Stimulated activated CD4-positive, alpha-beta T cell treated with anti-CD3 and anti-CD28 coated beads, Interleukin-1b, Interleukin-23, amount 100 ng/mL, for 4 hours (primary cell): ENCODE measurements around the gene NLRX1.
"Not testable (repeated sequence)": the region's sequence is repeated elsewhere in the genome, so short reads cannot be mapped to it uniquely, and the experiment has no call there.

Experiments
- DNase-seq, 2 donors: peaks; one replicate each; pipeline ENCODE4 v3.0.0-alpha.2; 2020; ENCODE audit warnings: low read depth in 2 of 2

Gene NLRX1

DNA sequence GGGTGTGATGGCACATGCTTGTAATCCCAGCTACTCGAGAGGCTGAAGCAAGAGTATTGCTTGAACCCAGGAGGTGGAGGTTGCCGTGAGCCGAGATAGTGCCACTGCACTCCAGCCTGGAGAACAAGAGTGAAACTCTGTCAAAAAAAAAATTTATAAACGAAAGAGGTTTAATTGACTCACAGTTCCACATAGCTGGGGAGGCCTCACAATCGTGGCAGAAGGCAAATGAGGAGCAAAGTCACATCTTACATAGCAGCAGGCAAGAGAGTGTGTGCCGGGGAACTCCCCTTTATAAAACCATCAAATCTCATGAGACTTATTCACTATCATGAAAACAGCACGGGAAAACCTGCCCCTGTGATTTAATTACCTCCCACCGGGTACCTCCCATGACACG, 15.9 kb downstream of the NLRX1 start:
- DNase-seq = not testable (repeated sequence)

GRCh38 chr11:119185981-119186634, 17.6 kb downstream of the NLRX1 start:
- no peak for DNase-seq

GRCh38 chr11:119187123-119187892, 18.8 kb downstream of the NLRX1 start:
- no peak for DNase-seq

- no peak for DNase-seq
Measured at GRCh38 chr11:119188067-119188466, 19.5 kb downstream of the NLRX1 start.

DNA sequence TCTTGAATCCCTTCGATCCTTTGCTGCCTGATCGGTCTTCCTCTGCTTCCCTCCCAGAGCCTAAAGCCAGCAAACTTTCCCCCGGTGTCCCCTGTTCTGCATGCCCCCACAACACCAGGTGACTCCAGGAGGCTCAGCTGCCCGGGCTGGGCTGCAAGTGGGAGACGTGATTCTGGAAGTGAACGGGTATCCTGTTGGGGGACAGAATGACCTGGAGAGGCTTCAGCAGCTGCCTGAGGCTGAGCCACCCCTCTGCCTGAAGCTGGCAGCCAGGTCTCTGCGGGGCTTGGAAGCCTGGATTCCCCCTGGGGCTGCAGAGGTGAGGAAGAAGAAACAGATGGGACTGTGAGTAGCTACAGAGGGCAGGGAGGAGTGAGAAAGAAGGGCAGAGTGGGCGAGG, 20.4 kb downstream of the NLRX1 start:
- DNase-seq = no peak

- no peak for DNase-seq
Measured at GRCh38 chr11:119189393-119189792, 20.9 kb downstream of the NLRX1 start.

GRCh38 chr11:119190531-119190930, 22.0 kb downstream of the NLRX1 start:
- DNase-seq = no peak

DNA sequence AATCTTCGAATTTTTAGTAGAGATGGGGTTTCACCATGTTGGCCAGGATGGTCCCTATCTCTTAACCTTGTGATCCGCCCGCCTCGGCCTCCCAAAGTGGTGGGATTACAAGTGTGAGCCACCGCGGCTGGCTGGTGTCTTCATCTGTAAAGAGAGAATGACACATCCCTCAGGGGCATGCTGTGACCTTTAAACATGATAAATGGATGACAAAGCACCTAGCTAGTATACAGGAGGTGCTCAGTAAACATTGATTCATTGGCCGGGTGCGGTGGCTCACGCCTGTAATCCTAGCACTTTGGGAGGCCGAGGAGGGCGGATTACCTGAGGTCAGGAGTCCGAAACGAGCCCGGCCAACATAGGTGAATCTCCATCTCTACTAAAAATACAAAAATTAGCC, 22.7 kb downstream of the NLRX1 start:
- not testable (repeated sequence) for DNase-seq

GRCh38 chr11:119192111-119192510, 23.6 kb downstream of the NLRX1 start:
- no peak for DNase-seq

DNA sequence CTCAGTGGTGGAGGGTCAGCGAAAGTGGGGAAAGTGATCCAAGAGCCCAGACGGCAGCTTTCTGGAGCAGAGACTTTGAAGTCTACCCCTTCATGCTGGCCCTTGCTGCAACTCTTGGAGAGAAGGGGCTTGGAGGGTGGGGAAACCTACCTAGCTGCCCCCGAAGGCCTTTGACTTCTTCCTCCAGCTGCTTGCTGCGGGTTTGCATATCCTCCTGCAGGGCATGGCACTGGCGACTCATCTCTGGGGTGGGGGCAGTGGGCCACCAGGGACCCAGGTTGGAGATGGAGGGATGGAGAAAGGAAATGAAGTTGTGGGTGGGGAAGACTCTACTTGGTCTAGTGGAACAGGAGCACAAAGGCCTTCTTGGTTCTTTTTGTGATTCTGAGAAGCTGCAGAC, 24.5 kb downstream of the NLRX1 start:
- no peak for DNase-seq

DNA sequence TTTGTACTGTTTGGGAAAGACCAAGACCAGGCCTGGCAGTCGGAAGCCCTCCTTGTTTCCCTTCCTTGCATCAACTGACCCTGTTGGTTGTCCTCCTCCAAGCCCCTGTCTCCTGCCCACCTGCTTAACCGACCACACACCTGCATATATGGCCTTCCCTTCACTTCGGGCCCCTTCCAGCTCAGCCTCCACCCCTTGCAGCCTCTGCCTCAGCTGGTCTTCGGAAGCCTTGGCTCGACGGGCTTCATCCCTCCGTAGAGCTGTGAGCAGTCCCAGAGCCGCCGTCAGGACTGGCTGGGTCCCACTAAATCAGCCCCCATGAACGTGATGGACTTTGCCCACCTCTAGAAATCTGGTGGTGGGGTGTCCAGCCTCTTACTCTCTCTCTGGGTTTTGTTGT, 25.1 kb downstream of the NLRX1 start:
- DNase-seq = no peak

DNA sequence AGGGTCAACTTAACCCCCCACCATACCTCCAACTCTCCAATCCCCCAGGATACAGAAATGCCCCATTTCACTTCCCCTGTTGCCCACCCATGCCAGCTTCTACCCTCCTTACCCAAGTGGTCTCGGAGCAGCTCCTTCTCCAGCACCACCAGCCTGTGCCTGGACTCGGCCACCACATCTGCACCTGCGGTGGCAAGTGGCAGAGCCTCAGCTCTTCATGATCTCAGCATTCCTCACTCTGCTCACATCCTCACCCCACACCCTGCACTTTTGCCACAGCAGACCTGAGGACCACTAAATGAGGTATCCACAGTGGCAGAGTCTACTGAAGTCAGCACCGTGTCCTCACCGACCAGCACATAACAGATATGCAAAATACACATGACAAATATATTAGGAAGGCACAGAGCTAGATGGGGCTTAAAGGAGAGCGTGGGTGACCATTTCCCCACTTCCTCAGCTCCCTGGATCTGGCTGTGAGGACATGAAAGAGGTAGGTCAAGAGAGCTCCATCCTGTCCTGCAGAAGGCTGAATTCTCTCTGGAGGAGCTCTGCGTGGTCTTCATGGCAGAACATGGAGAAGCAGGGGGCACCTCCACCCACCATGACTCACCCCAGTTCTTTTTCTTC, 26.4 kb downstream of the NLRX1 start:
- no peak for DNase-seq

DNA sequence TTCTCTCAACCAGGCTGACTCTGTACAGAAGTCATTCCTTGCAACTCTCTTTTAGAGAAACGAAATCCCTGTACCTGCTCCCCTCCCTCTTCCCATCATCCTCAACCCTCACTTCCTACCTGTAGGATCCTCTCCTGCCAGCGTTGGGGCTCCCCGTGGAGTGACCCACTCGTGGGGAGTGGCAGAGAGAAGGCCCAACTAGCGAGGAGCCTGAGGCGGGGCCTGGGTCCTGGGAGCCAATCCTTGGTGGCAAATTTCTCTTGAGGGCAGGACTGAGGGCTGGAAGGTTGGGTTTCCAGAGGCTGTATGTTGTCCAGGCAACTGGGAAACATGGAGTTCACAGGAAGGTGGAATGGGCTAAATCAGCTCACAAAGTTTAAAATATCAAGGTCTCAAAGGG, 27.2 kb downstream of the NLRX1 start:
- DNase-seq = no peak

DNA sequence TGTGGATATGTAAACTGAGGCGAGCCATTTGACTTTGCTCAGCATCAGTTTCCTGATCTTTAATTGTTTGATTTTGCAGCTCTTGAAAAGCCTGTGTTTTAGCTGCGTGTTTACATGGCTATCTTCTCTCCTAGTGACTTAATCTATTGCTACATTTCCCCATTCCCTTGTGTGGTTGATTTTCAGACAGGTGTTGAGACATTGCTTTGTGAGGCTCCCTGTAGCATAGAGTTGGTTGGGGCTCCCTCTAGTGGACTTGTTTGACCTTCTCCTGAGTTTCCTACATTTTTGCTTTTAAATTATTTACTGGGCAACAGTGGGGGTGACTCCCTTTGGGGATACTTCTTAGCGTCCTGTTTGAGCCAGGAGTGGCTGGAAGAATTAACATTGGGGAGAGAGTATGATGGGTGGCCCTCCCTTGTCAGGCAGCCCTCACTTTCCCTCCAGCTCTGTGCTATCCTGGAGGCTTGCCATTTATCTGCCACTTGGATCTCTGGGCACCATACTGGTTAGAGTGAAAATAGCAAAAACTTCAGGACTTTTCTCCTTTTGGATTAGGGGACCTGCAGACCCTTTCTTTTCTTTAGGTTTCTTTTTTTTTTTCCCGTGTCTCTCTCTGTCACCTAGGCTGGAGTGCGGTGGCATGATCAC, 28.4 kb downstream of the NLRX1 start:
- DNase-seq = peak; percentile 16 to 70

- DNase-seq = no peak
Measured at GRCh38 chr11:119198925-119199324, 30.4 kb downstream of the NLRX1 start.

GRCh38 chr11:119201236-119201635, 32.7 kb downstream of the NLRX1 start:
- not testable (repeated sequence) for DNase-seq

DNA sequence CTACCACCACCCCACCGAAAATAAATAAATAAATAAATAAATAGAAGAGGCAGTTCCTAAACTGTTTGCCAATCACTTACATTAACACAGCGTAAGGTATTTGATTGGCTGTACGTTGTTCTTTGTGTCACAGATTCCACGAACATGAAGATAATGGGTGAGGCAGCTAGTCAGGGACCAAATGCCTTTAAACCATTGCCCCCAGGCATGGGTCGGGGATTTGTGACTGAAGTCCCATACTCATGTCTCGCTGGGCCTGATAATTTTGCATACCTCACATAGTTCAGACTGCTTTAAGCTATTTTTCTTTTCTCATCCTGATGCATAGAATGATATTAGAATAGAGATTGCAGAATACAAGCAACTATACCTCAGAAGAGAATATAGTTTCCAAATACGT, 34.0 kb downstream of the NLRX1 start:
- no peak for DNase-seq

GRCh38 chr11:119204066-119204465, 35.5 kb downstream of the NLRX1 start:
- no peak for DNase-seq

DNA sequence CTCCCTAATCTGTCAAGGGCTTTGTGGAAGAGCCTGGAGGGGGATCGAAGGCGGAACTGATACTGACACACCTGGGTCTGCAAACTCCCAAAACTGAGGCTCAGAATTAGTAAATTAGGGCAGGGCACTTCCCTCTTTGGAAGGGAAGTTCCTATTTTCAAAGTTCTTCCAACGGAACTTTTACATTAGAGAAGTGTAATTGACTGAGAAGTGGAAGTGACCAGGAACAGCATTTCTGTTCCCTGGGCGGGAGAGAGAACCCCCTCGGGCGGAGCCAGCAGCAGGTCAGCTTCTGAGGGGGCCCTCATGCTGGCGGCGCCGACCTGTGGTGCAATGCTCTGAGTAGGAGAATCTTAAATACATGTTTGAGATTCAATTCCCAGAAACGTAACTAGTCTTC, 36.6 kb downstream of the NLRX1 start:
- no peak for DNase-seq

DNA sequence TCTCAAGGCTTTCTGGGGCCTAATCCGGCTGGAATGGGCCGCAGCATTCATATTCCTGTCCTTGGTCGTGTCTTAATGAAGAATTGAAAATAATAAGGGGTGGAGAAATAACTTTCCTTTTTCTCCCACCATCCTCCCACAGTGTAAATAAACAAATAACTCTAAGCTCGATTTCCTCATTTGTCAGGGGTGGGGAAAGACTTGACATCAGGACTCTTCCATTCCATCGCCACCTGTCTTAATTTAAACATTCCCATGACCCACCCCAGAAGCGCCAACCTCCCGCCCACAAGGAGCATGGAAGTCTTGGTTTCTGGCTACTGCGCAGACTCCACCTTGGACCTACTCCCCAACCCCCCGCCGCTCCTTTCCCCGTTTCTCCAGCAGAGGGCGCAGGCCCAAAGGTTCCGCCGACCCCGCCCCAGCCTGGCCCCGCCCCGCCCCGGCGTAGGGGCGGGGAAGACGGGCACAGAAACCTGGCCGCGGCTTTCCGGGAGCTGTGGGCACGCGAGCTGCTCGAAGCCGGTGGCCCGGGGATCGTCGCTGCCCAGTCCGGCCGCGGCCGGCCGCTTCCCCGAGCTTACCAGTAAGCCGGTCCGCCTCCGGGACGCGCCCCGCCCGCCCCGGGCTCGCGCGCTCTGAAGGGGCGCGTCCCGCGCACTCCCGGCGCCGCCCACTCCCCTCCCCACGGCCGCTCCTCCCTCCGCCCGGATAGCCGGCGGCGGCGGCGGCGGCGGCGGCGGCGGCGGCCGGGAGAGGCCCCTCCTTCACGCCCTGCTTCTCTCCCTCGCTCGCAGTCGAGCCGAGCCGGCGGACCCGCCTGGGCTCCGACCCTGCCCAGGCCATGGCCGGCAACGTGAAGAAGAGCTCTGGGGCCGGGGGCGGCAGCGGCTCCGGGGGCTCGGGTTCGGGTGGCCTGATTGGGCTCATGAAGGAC, 37.3 kb downstream of the NLRX1 start, which contains the start of gene CBL:
Gene CBL (plus strand): TSS at position 766 of the 937 bp plus-strand sequence. CDS start 79 bp downstream, at position 845.
- DNase-seq = peak; percentile 99
